Activated naive CD8-positive, alpha-beta T cell (primary cell): ENCODE measurements around the gene AATK.

Source experiments
- H3K27ac Mint-ChIP-seq: one replicate; pipeline ENCODE4 v1.8.0; 2021; ENCODE audit warnings: mixed read lengths
- H3K27me3 Mint-ChIP-seq: one replicate; pipeline ENCODE4 v1.8.0; 2021; ENCODE audit warnings: mixed read lengths
- H3K36me3 Mint-ChIP-seq: one replicate; pipeline ENCODE4 v1.8.0; 2021; ENCODE audit warnings: mixed read lengths
- H3K4me1 Mint-ChIP-seq: one replicate; pipeline ENCODE4 v1.8.0; 2021; ENCODE audit warnings: low read depth, mixed read lengths
- H3K4me3 Mint-ChIP-seq: one replicate; pipeline ENCODE4 v1.8.0; 2021; ENCODE audit warnings: mild to moderate bottlenecking, mixed read lengths
- H3K9me3 Mint-ChIP-seq: one replicate; pipeline ENCODE4 v1.8.0; 2021; ENCODE audit warnings: low read depth, mixed read lengths

The AATK gene

GRCh38 chr17:81129289-81129688 lies 36.7 kb downstream of the AATK start:
- Mint-ChIP-seq H3K27ac (no peak overlapping the region), H3K4me1 (no peaks in the 10 kb centered on the region), H3K4me3 (no peak overlapping the region), H3K27me3 (no peaks in the 10 kb centered on the region), H3K9me3 (no peaks in the 10 kb centered on the region), H3K36me3 (no peaks in the 10 kb centered on the region)

GRCh38 chr17:81128774-81129173 lies 37.2 kb downstream of the AATK start:
- Mint-ChIP-seq H3K9me3 (no peaks in the 10 kb centered on the region), H3K36me3 (no peaks in the 10 kb centered on the region), H3K27me3 (no peaks in the 10 kb centered on the region), H3K4me3 (no peak overlapping the region), H3K4me1 (no peaks in the 10 kb centered on the region), H3K27ac (no peak overlapping the region)

DNA sequence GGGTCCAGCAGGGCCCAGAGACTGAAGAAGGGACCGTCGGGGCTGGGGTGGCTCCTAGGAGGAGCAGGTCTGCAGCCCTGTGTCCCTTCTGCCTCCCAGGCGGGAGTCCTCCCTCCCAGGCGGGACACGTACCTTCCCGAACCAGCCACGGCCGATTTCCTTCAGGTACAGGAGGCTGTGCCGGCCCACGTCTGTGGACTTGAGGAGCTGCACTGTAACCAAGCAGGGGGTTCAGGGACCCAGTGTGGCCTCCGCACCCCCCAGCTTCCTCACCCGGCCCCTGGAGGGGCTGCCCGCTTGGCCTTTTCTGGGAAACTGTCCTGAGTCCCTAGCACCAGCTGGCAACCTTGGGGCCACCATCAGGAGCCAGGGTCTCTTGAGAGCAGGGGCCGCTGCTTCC lies 37.7 kb downstream of the AATK start:
- no peak overlapping the region for H3K27ac Mint-ChIP-seq
- H3K36me3 Mint-ChIP-seq: no peaks in the 10 kb centered on the region
- H3K4me1 Mint-ChIP-seq: no peaks in the 10 kb centered on the region
- no peaks in the 10 kb centered on the region for H3K9me3 Mint-ChIP-seq
- no peak overlapping the region for H3K4me3 Mint-ChIP-seq
- no peaks in the 10 kb centered on the region for H3K27me3 Mint-ChIP-seq

GRCh38 chr17:81127526-81128177 lies 38.4 kb downstream of the AATK start:
- H3K27me3 Mint-ChIP-seq: no peaks in the 10 kb centered on the region
- no peaks in the 10 kb centered on the region for H3K4me1 Mint-ChIP-seq
- H3K36me3 Mint-ChIP-seq: no peaks in the 10 kb centered on the region
- H3K9me3 Mint-ChIP-seq: no peaks in the 10 kb centered on the region
- H3K27ac Mint-ChIP-seq: no peak overlapping the region
- no peak overlapping the region for H3K4me3 Mint-ChIP-seq

DNA sequence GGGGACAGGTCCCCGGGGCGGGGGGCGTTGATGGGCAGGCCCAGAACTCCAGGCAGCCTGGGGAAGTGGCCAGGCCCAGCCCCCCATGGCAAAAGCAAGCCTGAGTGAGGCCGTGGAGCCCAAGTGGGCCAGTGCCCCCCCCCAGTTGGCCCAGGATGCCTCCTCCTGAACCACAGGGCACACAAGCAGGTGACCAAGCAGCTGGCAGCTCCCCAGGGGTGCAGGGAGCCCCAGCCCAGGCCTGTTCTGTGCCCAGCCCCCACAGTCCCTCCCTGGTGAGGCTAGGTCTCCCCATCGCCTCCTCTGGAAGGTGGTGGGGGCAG lies 38.9 kb downstream of the AATK start:
- Mint-ChIP-seq H3K27ac (no peak overlapping the region), H3K4me1 (no peaks in the 10 kb centered on the region), H3K9me3 (no peaks in the 10 kb centered on the region), H3K36me3 (no peaks in the 10 kb centered on the region), H3K27me3 (no peaks in the 10 kb centered on the region), H3K4me3 (no peak overlapping the region)

DNA sequence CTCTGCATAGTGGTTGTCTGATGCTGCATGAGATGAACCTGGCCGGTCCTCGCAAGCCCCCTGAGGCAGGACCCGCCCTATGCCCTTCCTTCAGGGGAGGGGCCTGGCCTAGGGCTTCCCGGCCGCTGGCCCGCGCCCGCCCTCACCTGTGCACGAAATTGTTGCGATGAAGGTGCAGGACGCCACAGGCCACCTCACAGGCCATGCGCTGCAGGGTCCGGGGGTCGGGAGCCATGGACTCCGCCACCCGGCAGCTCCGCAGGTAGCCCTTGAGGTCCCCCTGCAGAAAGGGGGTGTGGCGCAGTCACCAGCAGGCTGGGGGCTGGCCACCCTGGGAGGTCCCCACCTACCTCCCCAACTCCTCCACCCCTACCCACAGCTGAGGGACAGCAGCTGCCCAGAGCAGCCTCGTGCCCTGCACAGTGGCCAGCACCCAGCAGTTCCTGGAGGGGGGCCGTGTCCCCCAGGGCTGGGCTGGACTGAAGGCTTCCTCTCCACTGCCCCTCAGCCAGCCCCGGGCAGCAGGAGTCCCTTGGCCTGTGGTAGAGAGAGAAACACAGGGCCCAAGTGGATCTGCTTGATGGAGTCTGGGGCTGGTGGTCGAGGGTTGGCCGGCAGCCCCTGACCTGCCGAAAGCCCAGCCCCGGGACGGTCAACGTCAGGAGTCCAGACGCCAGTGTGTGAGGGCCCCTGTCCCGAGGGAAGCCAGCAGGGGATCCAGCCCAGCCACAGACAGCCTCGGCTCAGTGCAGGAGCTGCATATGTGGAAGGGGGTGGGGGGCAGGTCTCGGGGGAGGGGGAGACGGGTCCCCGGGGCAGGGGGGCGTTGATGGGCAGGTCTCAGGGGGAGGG lies 39.5 kb downstream of the AATK start:
- Mint-ChIP-seq H3K4me3 (no peak overlapping the region), H3K36me3 (no peaks in the 10 kb centered on the region), H3K4me1 (no peaks in the 10 kb centered on the region), H3K9me3 (no peaks in the 10 kb centered on the region), H3K27ac (no peak overlapping the region), H3K27me3 (no peaks in the 10 kb centered on the region)

DNA sequence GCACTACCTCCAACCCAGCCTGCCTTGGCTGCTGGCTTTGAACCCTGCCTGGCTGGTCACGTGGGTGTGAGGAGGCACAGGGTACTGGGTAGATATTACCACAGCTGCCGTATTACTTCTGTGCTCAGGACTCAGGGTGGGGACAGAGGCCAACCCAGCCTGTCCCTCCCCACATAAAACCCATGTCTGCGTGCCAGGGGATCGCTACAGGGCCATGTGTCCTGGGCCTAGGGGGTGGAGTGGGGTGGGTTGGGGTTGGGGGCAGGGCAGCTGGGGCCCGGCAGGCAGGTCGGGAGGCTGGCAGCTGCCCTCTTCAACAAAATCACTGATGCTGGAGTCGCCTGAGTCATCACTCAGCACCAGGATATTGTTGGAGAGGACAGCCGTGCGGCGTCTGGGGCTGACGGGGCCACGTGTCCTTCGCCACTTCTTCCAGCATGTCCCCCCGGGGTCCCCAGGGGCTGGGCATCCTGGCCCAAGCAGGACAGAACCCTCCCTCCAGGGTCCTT lies 40.4 kb downstream of the AATK start:
- Mint-ChIP-seq H3K27ac (no peak overlapping the region), H3K4me1 (no peaks in the 10 kb centered on the region), H3K4me3 (no peak overlapping the region), H3K27me3 (no peaks in the 10 kb centered on the region), H3K36me3 (no peaks in the 10 kb centered on the region), H3K9me3 (no peaks in the 10 kb centered on the region)

- Mint-ChIP-seq H3K9me3 (no peaks in the 10 kb centered on the region), H3K36me3 (no peaks in the 10 kb centered on the region), H3K27me3 (no peaks in the 10 kb centered on the region), H3K4me3 (no peak overlapping the region), H3K4me1 (no peaks in the 10 kb centered on the region), H3K27ac (no peak overlapping the region)
Measured at GRCh38 chr17:81124377-81124776, 41.6 kb downstream of the AATK start.

DNA sequence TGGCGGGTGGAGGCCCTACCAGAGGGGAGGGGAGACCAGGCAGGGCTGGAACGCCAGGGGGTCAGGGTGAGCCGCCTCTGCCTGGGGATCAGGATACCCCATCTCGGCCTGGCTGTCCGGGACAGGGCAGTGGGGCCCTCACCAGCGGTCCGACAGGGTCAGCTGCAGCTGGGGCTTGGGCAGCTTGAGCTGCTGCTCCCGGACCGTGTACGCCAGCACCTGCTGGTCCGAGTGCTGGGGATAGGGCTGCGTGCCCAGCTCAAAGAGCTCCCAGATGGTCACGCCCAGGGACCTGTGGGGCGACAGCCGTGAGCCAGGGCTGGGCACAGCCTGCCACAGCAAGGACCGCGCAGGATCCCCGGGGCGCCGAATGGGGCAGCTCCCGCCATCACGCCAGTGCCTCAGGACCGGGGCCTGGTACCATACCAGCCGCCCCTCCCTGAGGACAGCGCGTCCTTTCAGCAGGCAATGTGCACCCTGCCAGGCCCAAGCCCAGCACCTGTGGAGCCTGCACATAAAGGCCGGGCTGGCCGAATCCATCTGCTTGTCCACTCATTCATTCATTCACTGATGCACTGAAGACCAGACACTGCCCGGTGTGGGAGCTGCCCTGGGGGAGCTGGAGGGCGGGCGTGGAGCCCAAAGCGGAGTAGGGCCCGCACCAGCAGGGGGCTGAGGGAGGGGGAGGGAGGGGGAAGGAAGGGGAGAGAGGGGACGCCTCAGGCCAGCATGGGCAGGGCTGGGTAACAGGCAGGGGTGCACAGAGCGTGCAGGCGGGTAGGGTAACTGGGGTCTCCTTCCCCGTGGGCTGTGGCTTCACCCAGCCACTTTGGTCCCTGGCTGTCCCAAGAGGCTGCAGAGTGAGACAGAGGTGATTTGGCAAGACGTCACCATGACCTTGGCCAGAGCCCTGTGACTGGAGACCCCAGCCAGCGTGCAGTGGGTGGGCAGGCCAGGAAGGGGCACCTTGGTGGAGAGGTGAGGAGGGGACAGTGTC lies 42.7 kb downstream of the AATK start:
- Mint-ChIP-seq H3K36me3 (no peaks in the 10 kb centered on the region), H3K27ac (no peak overlapping the region), H3K4me3 (no peak overlapping the region), H3K9me3 (no peaks in the 10 kb centered on the region), H3K4me1 (no peaks in the 10 kb centered on the region), H3K27me3 (no peaks in the 10 kb centered on the region)

DNA sequence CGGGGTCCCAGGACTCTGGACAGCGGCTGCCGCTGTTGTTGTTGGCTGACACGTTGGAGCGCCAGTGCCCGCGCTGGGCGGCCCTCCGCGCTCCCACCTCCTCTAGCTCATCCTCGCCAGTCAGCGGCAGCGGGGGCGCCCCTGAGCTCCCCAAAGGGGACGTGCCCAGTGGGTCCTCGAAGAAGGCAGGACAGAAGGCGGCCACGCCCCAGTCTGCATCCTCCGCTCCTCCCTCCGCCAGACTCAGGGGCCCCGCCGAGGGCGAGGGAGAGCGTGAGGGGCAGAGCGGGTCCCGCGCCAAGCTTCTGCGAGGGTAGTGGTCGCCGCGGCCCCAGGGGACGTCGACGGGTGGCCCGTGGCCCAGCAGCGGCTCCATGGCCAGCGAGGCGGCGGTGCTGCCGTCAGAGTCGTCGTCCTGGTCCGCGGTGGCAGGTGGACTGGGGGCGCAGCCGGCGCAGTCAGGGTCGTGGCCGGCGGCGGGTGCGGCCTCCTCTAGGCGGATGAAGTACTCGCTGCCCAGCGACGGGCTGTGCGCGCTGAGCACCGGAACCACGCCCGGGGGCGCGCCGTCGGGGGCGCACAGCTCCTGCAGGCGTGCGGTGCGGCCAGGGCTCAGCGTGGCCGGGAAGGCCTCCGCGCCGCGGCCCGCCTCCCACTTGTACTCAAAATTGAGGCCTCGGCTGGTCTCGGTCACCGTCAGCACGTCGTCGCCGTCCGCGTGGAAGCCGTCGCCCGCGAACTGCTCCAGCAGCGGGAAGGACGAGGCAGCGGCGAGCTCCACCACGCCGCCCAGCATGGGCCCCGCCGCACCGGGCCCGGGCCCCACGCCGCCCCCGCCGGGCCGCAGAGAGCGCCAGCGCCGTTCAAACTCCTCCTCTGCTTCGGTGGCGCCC lies 43.9 kb downstream of the AATK start:
- Mint-ChIP-seq H3K27ac (no peak overlapping the region), H3K27me3 (no peaks in the 10 kb centered on the region), H3K9me3 (no peaks in the 10 kb centered on the region), H3K36me3 (no peaks in the 10 kb centered on the region), H3K4me1 (no peaks in the 10 kb centered on the region), H3K4me3 (no peak overlapping the region)

DNA sequence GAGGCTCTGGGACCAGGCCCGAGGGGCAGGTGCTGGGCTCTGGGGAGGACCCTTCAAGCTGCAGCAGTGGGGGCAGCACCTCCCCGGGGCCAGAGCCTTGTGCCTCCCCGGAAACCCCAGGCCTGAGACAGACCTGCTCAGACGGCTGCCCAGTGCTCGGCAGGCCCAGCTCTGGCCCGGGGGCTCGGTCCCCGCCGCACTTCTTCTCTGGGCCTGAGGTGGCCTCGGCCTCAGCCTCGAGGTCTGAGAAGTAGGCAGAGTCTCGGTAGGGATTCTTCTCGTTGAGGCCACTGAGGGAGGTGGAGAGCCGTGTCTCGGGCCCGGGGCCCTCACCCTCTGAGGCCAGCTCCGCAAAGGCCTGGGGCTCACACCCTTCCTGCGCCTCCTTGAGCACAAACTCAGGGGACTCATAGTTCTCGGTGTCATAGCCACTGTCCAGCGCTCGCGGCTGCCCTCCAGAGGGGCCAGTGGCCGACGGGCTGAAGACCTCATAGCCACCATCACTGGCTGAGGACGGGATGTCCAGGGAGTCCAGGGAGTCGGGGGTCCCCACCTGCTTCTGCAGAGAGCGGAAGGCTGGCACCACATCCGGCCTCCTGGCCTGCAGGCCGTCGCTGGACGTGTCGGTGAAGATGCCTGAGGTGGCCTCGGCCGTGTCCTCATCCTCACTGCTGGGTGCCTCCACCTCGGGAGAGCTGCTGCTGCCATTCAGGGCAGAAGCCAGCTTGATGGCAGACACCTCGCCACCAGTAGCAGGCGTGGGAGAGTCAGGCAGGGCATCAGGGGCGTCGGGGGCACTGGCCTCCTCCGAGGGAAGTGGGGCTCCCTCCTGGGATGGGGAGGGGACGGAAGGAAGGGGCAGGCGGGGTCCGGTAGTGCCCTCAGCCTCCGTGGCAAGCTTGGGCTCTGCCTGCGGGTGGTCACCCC lies 45.1 kb downstream of the AATK start:
- Mint-ChIP-seq H3K27ac (no peak overlapping the region), H3K27me3 (no peaks in the 10 kb centered on the region), H3K4me3 (no peak overlapping the region), H3K36me3 (no peaks in the 10 kb centered on the region), H3K9me3 (no peaks in the 10 kb centered on the region), H3K4me1 (no peaks in the 10 kb centered on the region)

DNA sequence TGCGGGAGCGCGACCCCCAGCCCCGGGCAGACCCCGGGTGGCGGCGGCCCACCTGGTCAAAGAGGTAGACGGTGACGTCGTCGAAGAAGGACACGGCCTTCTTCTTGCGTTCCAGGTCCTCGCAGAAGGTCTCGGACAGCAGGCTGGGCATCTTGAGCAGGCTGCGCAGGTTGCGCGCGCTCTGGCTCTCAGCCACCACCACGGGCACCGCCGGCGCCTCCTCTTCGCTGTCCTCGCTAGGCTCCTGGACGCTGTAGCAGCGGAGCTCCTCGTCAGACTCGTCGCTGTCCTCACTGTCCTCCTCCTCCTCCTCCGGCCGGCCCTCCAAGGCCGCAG lies 45.9 kb downstream of the AATK start:
- no peaks in the 10 kb centered on the region for H3K9me3 Mint-ChIP-seq
- H3K36me3 Mint-ChIP-seq: no peaks in the 10 kb centered on the region
- H3K27ac Mint-ChIP-seq: no peak overlapping the region
- H3K4me3 Mint-ChIP-seq: no peak overlapping the region
- no peaks in the 10 kb centered on the region for H3K27me3 Mint-ChIP-seq
- no peaks in the 10 kb centered on the region for H3K4me1 Mint-ChIP-seq

- H3K27me3 Mint-ChIP-seq: no peaks in the 10 kb centered on the region
- H3K4me1 Mint-ChIP-seq: no peaks in the 10 kb centered on the region
- H3K4me3 Mint-ChIP-seq: peak overlapping the region; percentile 49
- H3K27ac Mint-ChIP-seq: no peak overlapping the region
- H3K36me3 Mint-ChIP-seq: no peaks in the 10 kb centered on the region
- no peaks in the 10 kb centered on the region for H3K9me3 Mint-ChIP-seq
Measured at GRCh38 chr17:81119223-81120148, 46.5 kb downstream of the AATK start.
